Measurements from ENCODE around the gene FGD5. TPM values are rescaled to one million over a fixed set of nuclear protein-coding genes. Genes with fewer than 3 reads are reported as not detected.

FGD5 gene
- total and polyA plus RNA-seq, 2 experiments from 2014 or later, result 0.59 to 1.1 TPM

DNA sequence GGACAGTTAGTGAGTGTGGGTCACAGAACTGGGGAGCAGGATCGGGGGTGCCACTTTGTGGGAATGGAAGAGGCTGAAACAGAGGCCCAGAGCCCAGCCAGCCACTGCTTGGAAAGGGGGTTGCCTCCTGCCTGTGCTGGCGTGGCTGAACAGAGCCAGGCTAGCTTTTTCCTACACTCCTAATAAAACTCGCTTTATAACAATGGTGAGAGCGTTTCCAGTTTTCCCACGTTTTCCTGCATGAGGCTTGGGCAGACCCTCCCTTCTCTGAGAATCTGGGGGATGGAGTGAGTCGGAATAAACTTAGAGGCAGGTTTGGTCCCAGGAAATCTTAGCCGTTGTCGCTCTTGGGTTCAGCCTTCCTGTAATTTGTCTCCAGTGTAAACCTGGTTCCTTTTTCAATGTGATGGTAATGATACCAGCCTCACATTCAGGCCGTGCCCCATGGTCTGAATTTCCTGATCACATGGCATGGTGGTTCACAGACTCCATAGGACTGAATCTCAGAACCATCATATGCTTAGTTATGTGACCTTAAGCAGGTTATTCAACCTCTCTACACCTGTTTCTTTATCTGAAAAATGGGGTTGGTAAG is 6.5 kb upstream of the FGD5 start:
- Histone ChIP-seq H3K4me3 (no peak overlapping the region), H3K9me3 (ENCODE audit: low read depth) (no peaks in the 10 kb centered on the region), H3K36me3 (no peaks in the 10 kb centered on the region), H3K27me3 (peaks cover 50% of the 10 kb centered on the region), H3K27ac (no peak overlapping the region), H3K4me1 (ENCODE audit: low read depth) (no peaks in the 10 kb centered on the region)
- no peak for DNase-seq (ENCODE audit: low read depth in 1 of 2, low spot score in 1 of 2)
- TF ChIP-seq, protein P1, sequence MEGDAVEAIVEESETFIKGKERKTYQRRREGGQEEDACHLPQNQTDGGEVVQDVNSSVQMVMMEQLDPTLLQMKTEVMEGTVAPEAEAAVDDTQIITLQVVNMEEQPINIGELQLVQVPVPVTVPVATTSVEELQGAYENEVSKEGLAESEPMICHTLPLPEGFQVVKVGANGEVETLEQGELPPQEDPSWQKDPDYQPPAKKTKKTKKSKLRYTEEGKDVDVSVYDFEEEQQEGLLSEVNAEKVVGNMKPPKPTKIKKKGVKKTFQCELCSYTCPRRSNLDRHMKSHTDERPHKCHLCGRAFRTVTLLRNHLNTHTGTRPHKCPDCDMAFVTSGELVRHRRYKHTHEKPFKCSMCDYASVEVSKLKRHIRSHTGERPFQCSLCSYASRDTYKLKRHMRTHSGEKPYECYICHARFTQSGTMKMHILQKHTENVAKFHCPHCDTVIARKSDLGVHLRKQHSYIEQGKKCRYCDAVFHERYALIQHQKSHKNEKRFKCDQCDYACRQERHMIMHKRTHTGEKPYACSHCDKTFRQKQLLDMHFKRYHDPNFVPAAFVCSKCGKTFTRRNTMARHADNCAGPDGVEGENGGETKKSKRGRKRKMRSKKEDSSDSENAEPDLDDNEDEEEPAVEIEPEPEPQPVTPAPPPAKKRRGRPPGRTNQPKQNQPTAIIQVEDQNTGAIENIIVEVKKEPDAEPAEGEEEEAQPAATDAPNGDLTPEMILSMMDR (IDR thresholded peaks at IDR 0.05; ENCODE audit: low read depth, low read length), result no peak

DNA sequence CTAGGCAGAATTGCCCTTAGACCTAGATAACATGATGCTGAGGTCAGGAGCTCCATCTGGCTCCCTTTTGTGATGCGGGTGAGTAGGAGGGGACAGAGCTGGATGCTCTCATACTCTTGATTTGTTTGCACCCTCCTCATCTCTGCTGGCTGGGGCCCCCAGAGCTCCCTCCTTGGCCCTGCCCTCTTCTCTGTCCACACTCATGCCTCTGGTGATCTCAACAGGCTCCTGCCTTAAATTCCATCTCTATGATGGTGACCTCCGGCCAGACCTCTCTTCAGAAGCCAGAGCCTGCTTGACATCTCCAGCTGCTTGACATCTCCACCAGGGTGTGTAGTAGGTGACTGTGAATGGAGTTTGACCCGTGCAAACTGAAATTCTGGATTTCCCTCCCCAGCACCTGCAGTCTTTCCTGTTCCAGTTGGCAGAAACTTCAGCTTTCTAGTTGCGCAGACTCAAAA is 4.3 kb upstream of the FGD5 start:
- no peak overlapping the region for H3K27ac ChIP-seq
- no peaks in the 10 kb centered on the region for H3K9me3 ChIP-seq (ENCODE audit: low read depth)
- no peaks in the 10 kb centered on the region for H3K4me1 ChIP-seq (ENCODE audit: low read depth)
- DNase-seq (ENCODE audit: low read depth in 1 of 2, low spot score in 1 of 2), result no peak
- H3K36me3 ChIP-seq, result no peaks in the 10 kb centered on the region
- H3K4me3 ChIP-seq, result no peak overlapping the region
- TF ChIP-seq, protein P1 (IDR thresholded peaks at IDR 0.05; ENCODE audit: low read depth, low read length), result no peak
- peaks cover 39% of the 10 kb centered on the region for H3K27me3 ChIP-seq

DNA sequence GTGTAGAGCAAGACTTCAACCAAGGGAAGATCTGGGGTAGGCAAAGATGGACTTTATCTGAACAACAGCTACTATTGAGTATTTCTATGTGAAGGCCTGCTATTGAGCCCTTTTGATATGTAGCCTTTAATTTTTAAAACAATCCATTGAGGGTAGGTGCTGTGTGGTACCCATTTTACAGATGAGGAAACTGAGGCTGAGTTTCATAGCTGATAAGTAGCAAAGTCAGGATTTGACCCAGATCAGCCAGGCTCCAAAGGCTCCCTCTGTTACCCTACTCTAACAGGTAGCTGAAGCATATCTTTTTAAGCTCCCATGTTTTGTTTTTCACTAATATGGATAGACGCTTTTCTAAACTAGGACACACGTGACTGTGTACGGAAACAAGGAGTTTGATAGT is 2.4 kb upstream of the FGD5 start:
- Histone ChIP-seq H3K36me3 (no peaks in the 10 kb centered on the region), H3K9me3 (ENCODE audit: low read depth) (no peaks in the 10 kb centered on the region), H3K4me1 (ENCODE audit: low read depth) (no peaks in the 10 kb centered on the region), H3K27ac (no peak overlapping the region), H3K27me3 (peaks cover 21% of the 10 kb centered on the region), H3K4me3 (no peak overlapping the region)
- TF ChIP-seq, protein P1 (IDR thresholded peaks at IDR 0.05; ENCODE audit: low read depth, low read length), result no peak
- no peak for DNase-seq (ENCODE audit: low read depth in 1 of 2, low spot score in 1 of 2)

DNA sequence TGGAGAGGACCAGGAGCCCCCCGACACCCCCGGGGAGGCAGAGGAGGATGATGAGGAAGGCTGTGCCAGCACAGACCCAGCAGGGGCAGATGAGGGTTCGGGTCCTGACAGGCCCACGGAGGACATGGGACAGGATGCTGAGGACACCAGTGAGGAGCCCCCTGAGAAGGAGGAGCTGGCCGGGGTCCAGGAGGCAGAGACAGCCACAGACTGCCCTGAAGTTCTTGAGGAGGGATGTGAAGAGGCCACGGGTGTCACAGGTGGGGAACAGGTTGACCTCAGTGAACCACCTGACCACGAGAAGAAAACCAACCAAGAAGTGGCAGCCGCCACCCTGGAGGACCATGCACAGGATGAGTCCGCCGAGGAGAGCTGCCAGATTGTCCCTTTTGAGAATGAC is 909 bp downstream of the FGD5 start:
- no peak for DNase-seq (ENCODE audit: low read depth in 1 of 2, low spot score in 1 of 2)
- TF ChIP-seq, protein P1 (IDR thresholded peaks at IDR 0.05; ENCODE audit: low read depth, low read length), result no peak
- no peak overlapping the region for H3K27ac ChIP-seq
- peaks cover 3% of the 10 kb centered on the region for H3K4me1 ChIP-seq (ENCODE audit: low read depth)
- no peaks in the 10 kb centered on the region for H3K9me3 ChIP-seq (ENCODE audit: low read depth)
- no peak overlapping the region for H3K4me3 ChIP-seq
- H3K27me3 ChIP-seq, result no peaks in the 10 kb centered on the region
- no peaks in the 10 kb centered on the region for H3K36me3 ChIP-seq

DNA sequence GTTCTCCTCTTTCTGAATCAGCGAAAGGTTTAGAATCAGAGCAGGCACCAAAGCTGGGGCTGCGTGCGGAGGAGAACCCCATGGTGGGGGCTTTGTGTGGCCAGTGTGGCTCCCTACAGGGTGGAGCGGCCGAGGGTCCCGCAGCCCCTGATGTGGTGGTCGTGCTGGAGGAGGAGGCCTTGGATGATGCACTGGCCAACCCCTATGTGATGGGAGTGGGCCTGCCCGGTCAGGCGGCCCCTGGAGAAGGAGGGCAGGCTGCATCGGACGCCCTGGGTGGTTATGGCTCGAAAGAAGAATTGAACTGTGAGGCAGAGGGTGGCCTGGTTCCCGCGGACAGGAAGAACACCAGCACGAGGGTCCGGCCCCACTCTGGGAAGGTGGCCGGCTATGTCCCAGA is 1.4 kb downstream of the FGD5 start:
- Histone ChIP-seq H3K36me3 (no peaks in the 10 kb centered on the region), H3K27ac (no peak overlapping the region), H3K4me3 (no peak overlapping the region), H3K27me3 (no peaks in the 10 kb centered on the region), H3K4me1 (ENCODE audit: low read depth) (peaks cover 3% of the 10 kb centered on the region), H3K9me3 (ENCODE audit: low read depth) (no peaks in the 10 kb centered on the region)
- TF ChIP-seq, protein P1 (IDR thresholded peaks at IDR 0.05; ENCODE audit: low read depth, low read length), result no peak
- no peak for DNase-seq (ENCODE audit: low read depth in 1 of 2, low spot score in 1 of 2)
